Gastrocnemius medialis (tissue), 4 donors: ENCODE results near the gene ACADVL. TPM values are rescaled to one million over a fixed set of nuclear protein-coding genes. Genes with fewer than 3 reads are reported as not detected.

Experiments
- ATAC-seq, 2 donors: fragments of 150-250 bp; one replicate each; pipeline ENCODE4 v1.9.1; 2016
- DNase-seq, 2 donors: peaks; one replicate each; pipeline ENCODE4 v3.0.0-alpha.2; 2019
- H3K27ac ChIP-seq, 4 donors: fragments of 200-600 bp; sonication (generic); 1 replicate in 1 of 4; 2 replicates in 3 of 4; pipeline ENCODE4 v1.5.1; 2016 to 2018; ENCODE audit warnings: mild to moderate bottlenecking in 2 of 4, moderate library complexity in 1 of 4
- H3K27me3 ChIP-seq, 3 donors: fragments of 200-600 bp; sonication (generic) in 2 of 3; 1 replicate in 1 of 3; 2 replicates in 2 of 3; pipeline versions ENCODE4 v1.5.1 to v1.6.0; 2016 to 2019; ENCODE audit warnings: mild to moderate bottlenecking in 1 of 3, moderate library complexity in 1 of 3
- H3K36me3 ChIP-seq, 2 donors: fragments of 200-600 bp; sonication (generic) in 1 of 2; one replicate each; pipeline ENCODE4 v1.5.1; 2017 to 2018
- H3K4me1 ChIP-seq, 2 donors: fragments of 200-600 bp; sonication (generic) in 1 of 2; one replicate each; pipeline ENCODE4 v1.5.1; 2016 to 2017; ENCODE audit warnings: mild to moderate bottlenecking in 2 of 2
- H3K4me3 ChIP-seq, 4 donors: fragments of 200-600 bp; sonication (generic) in 3 of 4; 1 replicate in 1 of 4; 2 replicates in 3 of 4; pipeline ENCODE4 v1.5.1; 2016 to 2019; ENCODE audit warnings: mild to moderate bottlenecking in 2 of 4
- H3K9me3 ChIP-seq, 3 donors: fragments of 200-600 bp; sonication (generic) in 2 of 3; 1 replicate in 1 of 3; 2 replicates in 2 of 3; pipeline ENCODE4 v1.5.1; 2016 to 2019
- POLR2A ChIP-seq, 2 donors: fragments of 450-650 bp; IDR thresholded peaks; one replicate each; pipeline ENCODE4 v1.6.1; 2017; ENCODE audit warnings: antibody characterized with exemption in 2 of 2, mild to moderate bottlenecking in 2 of 2, moderate library complexity in 2 of 2
- in situ Hi-C, 4 donors: fragments of 200-750 bp; cut with MboI; loops; one replicate each; pipeline versions ENCODE4 v1.15.0 to v1.8.0; 2017; ENCODE audit warnings: low sequenced_read_pairs in 4 of 4
- intact Hi-C: fragments of 100-400 bp; cut with DNase I; formaldehyde crosslinking; loops from one replicate; pipeline ENCODE4 v1.15.1; 2023; ENCODE audit warnings: low total_unique reads
- total RNA-seq, 4 donors: library from RNA; depleted of rRNA; stranded (reverse); fragments of >200 nt; gene quantifications; one replicate each; pipeline versions ENCODE4 v1.1.0 to v1.2.3, GENCODE V29; 2016
- TF ChIP-seq, protein P1 (sequence below), 5 experiments: fragments of 450-650 bp in 3 of 5; fragments of 200-600 bp in 2 of 5; sonication (generic) in 2 of 5; IDR thresholded peaks in 4 of 5; conservative IDR thresholded peaks in 1 of 5; 1 replicate in 4 of 5; 2 replicates in 1 of 5; pipeline ENCODE4 v1.5.1; 2016 to 2019; ENCODE audit warnings: antibody characterized with exemption in 5 of 5, mild to moderate bottlenecking in 3 of 5, moderate library complexity in 3 of 5

ACADVL gene
- total RNA-seq, 4 donors from 2014 or later, result 771 to 1,217 (median 1,086) TPM

DNA sequence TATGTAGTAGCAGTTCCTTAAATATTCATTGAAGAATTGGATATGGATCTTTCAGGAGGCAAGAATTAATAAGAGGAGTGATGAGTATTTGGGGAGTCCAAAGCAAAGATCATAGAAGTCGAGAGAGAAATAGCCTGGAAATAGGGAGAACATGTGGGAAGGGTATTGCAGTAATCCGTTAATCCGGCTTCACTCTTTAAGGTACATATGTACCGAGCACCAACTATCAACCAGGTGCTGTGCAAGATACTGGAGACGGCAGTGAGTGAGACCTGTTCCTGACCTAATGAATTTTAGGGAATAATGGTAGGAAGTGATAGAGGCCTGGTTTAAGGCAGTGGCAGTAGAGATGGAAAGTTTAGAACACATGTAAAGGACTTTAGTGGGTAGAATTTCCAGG is 33.3 kb downstream of the ACADVL start:
- Histone ChIP-seq H3K36me3 (peaks cover 0 to 38% of the 10 kb centered on the region in 2 donors), H3K27ac (peak overlapping the region; percentile 98 to 100 (median 98))
- intact Hi-C loops, result loop anchor here (2.0 to 5.0 kb wide), 4 partner anchors 28 to 434 kb away; partner anchors contain the start of genes EIF5A, SLC2A4, TP53 and WRAP53

DNA sequence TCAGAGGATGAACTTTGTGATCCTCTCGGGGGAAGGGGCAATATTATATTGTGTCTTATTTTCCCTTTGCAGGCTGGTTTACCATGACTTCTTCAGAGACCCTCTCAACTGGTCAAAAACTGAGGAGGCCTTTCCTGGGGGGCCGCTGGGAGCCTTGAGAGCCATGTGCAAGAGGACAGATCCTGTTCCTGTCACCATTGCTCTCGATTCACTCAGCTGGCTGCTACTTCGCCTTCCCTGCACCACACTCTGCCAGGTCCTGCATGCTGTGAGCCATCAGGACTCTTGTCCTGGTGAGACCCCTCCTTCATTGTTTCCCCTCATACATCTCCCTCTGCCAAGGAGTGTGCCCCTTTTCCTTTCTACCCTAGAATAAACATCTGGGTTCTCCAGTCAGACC is 34.8 kb downstream of the ACADVL start:
- ATAC-seq (no peak), DNase-seq (no peak)
- Histone ChIP-seq H3K4me1 (peaks cover 19 to 24% of the 10 kb centered on the region in 2 donors), H3K9me3 (no peaks in the 10 kb centered on the region), H3K4me3 (no peak overlapping the region), H3K36me3 (peaks cover 0 to 51% of the 10 kb centered on the region in 2 donors), H3K27ac (no peak overlapping the region), H3K27me3 (no peaks in the 10 kb centered on the region)
- no peak for TF ChIP-seq POLR2A (IDR thresholded peaks at IDR 0.05)
- TF ChIP-seq, protein P1, sequence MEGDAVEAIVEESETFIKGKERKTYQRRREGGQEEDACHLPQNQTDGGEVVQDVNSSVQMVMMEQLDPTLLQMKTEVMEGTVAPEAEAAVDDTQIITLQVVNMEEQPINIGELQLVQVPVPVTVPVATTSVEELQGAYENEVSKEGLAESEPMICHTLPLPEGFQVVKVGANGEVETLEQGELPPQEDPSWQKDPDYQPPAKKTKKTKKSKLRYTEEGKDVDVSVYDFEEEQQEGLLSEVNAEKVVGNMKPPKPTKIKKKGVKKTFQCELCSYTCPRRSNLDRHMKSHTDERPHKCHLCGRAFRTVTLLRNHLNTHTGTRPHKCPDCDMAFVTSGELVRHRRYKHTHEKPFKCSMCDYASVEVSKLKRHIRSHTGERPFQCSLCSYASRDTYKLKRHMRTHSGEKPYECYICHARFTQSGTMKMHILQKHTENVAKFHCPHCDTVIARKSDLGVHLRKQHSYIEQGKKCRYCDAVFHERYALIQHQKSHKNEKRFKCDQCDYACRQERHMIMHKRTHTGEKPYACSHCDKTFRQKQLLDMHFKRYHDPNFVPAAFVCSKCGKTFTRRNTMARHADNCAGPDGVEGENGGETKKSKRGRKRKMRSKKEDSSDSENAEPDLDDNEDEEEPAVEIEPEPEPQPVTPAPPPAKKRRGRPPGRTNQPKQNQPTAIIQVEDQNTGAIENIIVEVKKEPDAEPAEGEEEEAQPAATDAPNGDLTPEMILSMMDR (IDR thresholded peaks at IDR 0.05 in 4 of 5, conservative IDR thresholded peaks at IDR 0.05 in 1 of 5), result no peak
- intact Hi-C loops, result loop anchor here (5.0 kb wide), 2 partner anchors 318 to 433 kb away; partner anchors contain the start of genes TP53 and WRAP53
- in situ Hi-C loops, result loop anchor here in 1 of 4 donors (10.0 kb wide), 1 partner anchor 50 kb away; the partner anchor contains the start of gene EIF5A

More for the DNA sequence above, 33.3 kb downstream of the ACADVL start:
- DNase-seq (no peak), ATAC-seq (no peak)
- in situ Hi-C loops, result loop anchor here in 1 of 4 donors (10.0 kb wide), 1 partner anchor 52 kb away; the partner anchor contains the start of gene EIF5A
- TF ChIP-seq, protein P1 (IDR thresholded peaks at IDR 0.05 in 4 of 5, conservative IDR thresholded peaks at IDR 0.05 in 1 of 5), result no peak
- no peak for TF ChIP-seq POLR2A (IDR thresholded peaks at IDR 0.05)
- peaks cover 33 to 36% of the 10 kb centered on the region in 2 donors for H3K4me1 ChIP-seq
- no peaks in the 10 kb centered on the region for H3K9me3 ChIP-seq
- no peaks in the 10 kb centered on the region for H3K27me3 ChIP-seq
- peak overlapping the region; percentile 69 to 98 (median 81) for H3K4me3 ChIP-seq

DNA sequence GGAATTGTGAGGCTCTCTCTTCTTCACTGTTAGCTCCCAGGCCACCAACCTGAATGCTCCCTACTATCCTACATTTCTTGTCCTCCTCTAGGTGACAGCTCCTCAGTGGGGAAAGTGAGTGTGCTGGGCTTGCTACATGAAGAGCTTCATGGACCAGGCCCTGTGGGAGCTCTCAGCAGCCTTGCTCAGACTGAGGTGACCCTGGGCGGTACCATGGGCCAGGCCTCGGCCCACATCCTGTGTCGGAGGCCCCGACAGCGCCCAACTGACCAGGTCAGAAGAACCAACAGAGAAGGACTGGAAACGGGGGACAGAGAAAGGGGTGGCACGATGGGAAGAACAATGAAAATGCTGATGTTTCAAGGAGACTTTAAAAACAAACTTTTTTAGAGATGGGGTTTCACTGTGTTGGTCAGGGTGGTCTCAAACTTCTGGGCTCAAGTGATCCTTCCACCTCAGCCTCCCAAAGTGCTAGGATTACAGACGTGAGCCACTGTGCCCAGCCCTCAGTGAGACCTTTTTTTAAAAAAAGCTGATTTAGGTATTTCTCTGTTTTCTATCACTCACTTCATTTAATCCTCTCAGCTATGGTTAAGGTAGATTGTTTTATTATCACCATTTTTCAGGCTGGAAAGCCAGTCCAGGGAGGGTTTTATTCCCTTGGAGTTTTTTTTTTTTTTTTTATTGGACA is 37.2 kb downstream of the ACADVL start:
- H3K9me3 ChIP-seq, result no peaks in the 10 kb centered on the region
- no peak for DNase-seq
- no peak overlapping the region for H3K27ac ChIP-seq
- no peak for ATAC-seq
- TF ChIP-seq, protein P1 (IDR thresholded peaks at IDR 0.05 in 4 of 5, conservative IDR thresholded peaks at IDR 0.05 in 1 of 5), result no peak
- no peak for TF ChIP-seq POLR2A (IDR thresholded peaks at IDR 0.05)
- intact Hi-C loops, result no loop called here
- H3K4me1 ChIP-seq, result peaks cover 14 to 19% of the 10 kb centered on the region in 2 donors
- H3K27me3 ChIP-seq, result peaks cover 14 to 15% (median 14%) of the 10 kb centered on the region in 3 donors
- H3K4me3 ChIP-seq, result no peak overlapping the region
- in situ Hi-C loops, result loop anchor here in 1 of 4 donors (10.0 kb wide), 1 partner anchor 48 kb away; the partner anchor contains the start of gene EIF5A
- peaks cover 0 to 58% of the 10 kb centered on the region in 2 donors for H3K36me3 ChIP-seq

DNA sequence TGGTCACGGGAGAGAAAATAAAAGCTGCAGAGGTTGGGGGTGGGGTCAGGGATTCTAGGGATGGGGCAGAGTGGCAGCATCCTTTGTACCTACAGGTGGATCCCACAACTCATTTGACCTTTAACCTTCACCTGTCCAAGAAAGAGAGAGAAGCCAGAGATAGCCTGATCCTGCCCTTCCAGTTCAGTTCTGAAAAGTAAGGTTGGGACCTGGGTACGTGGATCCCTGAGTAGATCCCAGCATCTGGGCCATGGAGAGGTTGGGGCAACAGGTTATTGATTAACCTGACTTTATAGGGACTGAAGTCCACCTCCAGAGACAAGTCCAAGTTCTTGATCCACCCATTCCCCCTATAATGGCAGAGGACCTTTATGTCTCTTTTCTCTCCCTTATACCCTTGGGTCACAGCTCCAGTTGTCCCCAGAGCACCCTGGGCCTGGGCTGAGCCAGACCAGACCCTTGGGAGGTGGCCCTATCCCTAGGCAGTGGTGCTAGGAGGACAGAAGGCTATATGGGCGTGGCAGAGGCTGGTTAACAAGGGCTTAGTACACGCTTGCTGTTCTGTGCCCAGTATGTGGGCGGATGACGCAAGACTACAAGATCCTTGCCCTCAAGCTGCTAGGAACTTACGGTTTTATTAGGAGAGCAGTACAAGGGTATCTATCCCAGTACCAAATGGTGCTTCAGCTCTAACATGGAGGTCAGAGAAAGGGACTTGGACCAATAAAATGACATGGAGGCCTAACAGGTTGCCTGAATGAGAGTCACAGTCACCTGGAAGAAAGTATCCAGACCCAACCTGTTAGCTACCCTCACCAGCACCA is 39.2 kb downstream of the ACADVL start:
- intact Hi-C loops, result no loop called here
- Histone ChIP-seq H3K36me3 (peaks cover 0 to 58% of the 10 kb centered on the region in 2 donors), H3K27me3 (peaks cover 33 to 35% (median 34%) of the 10 kb centered on the region in 3 donors), H3K27ac (no peak overlapping the region), H3K4me3 (no peak overlapping the region), H3K9me3 (no peaks in the 10 kb centered on the region), H3K4me1 (peaks cover 5 to 9% of the 10 kb centered on the region in 2 donors)
- TF ChIP-seq, protein P1 (IDR thresholded peaks at IDR 0.05 in 4 of 5, conservative IDR thresholded peaks at IDR 0.05 in 1 of 5), result no peak
- no peak for TF ChIP-seq POLR2A (IDR thresholded peaks at IDR 0.05)
- DNase-seq (no peak), ATAC-seq (no peak)
- in situ Hi-C loops, result loop anchor here in 1 of 4 donors (10.0 kb wide), 1 partner anchor 46 kb away; the partner anchor contains the start of gene EIF5A
